Upper lobe of right lung (tissue), 1 donor: ENCODE results near the gene HSD17B13. TPM values are rescaled to one million over a fixed set of nuclear protein-coding genes. Genes with fewer than 3 reads are reported as not detected.

Experiments used
- ATAC-seq: fragments of 200-7000 bp; cut with Tn5 transposase; one replicate; pipeline ENCODE4 v1.9.1; 2020; ENCODE audit warnings: mild to moderate bottlenecking, moderate library complexity
- DNase-seq: peaks from one replicate; pipeline ENCODE4 v3.0.0-alpha.2; 2020
- H3K27ac ChIP-seq: fragments of 200-600 bp; one replicate; pipeline ENCODE4 v1.8.0; 2022
- H3K27me3 ChIP-seq: fragments of 200-600 bp; one replicate; pipeline ENCODE4 v1.8.0; 2022; ENCODE audit warnings: mild to moderate bottlenecking
- H3K36me3 ChIP-seq: fragments of 200-600 bp; one replicate; pipeline ENCODE4 v1.8.0; 2022
- H3K4me1 ChIP-seq: fragments of 200-600 bp; one replicate; pipeline ENCODE4 v1.8.0; 2022
- H3K4me3 ChIP-seq: fragments of 200-600 bp; one replicate; pipeline ENCODE4 v1.8.0; 2022; ENCODE audit warnings: mild to moderate bottlenecking
- H3K9me3 ChIP-seq: fragments of 200-600 bp; one replicate; pipeline ENCODE4 v1.8.0; 2022
- intact Hi-C: fragments of 100-400 bp; cut with DNase I; formaldehyde crosslinking; loops from one replicate; pipeline ENCODE4 v1.11.0; 2022
- long read RNA-seq: library from polyadenylated mRNA; unstranded; transcript quantifications from one replicate; pipeline ENCODE4 v2.0.0, GENCODE V29; 2021
- total RNA-seq: library from RNA; stranded (reverse); fragmentation: NEBNext Ultra II Directional; extraction: Animal tissue kit (Norgen Biotek cat#: 25700); gene quantifications from one replicate; pipeline ENCODE4 v1.2.1, GENCODE V29; 2021
- TF ChIP-seq, protein P1 (sequence below): fragments of 200-600 bp; IDR thresholded peaks from one replicate; pipeline ENCODE4 v1.8.0; 2022; ENCODE audit warnings: antibody characterized with exemption
- donor health status: DM: no; HTN: yes; CAD: no; lungs with severe emphysema.

HSD17B13 gene, protein sequence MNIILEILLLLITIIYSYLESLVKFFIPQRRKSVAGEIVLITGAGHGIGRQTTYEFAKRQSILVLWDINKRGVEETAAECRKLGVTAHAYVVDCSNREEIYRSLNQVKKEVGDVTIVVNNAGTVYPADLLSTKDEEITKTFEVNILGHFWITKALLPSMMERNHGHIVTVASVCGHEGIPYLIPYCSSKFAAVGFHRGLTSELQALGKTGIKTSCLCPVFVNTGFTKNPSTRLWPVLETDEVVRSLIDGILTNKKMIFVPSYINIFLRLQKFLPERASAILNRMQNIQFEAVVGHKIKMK
- 1.7 TPM for total RNA-seq
- long read RNA-seq, partial matches to known transcripts = 0 of 1 reads
- long read RNA-seq, other reads (novel, unspliced or antisense) = 0 of 1 reads

GRCh38 chr4:87322754-87323153, at the start of gene HSD17B13:
Gene HSD17B13, minus strand, starts transcription at chr4:87322882. Its CDS starts 41 bp downstream, at chr4:87322841.
- DNase-seq (no peak), ATAC-seq (no peak)
- no peaks in the 10 kb centered on the region for H3K27me3 ChIP-seq
- no peak within 1 kb of the TSS for H3K4me3 ChIP-seq
- TF ChIP-seq, protein P1, sequence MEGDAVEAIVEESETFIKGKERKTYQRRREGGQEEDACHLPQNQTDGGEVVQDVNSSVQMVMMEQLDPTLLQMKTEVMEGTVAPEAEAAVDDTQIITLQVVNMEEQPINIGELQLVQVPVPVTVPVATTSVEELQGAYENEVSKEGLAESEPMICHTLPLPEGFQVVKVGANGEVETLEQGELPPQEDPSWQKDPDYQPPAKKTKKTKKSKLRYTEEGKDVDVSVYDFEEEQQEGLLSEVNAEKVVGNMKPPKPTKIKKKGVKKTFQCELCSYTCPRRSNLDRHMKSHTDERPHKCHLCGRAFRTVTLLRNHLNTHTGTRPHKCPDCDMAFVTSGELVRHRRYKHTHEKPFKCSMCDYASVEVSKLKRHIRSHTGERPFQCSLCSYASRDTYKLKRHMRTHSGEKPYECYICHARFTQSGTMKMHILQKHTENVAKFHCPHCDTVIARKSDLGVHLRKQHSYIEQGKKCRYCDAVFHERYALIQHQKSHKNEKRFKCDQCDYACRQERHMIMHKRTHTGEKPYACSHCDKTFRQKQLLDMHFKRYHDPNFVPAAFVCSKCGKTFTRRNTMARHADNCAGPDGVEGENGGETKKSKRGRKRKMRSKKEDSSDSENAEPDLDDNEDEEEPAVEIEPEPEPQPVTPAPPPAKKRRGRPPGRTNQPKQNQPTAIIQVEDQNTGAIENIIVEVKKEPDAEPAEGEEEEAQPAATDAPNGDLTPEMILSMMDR = no peak
- intact Hi-C loops = no loop called here
- H3K27ac ChIP-seq = no peak within 1 kb of the TSS
- H3K9me3 ChIP-seq = no peaks in the 10 kb centered on the region
- H3K4me1 ChIP-seq = no peaks in the 10 kb centered on the region
- H3K36me3 ChIP-seq = no peaks in the 10 kb centered on the region

- DNase-seq (no peak), ATAC-seq (no peak)
- peaks cover 94% of the 10 kb centered on the region for H3K36me3 ChIP-seq
- H3K9me3 ChIP-seq = no peaks in the 10 kb centered on the region
- TF ChIP-seq, protein P1 = no peak
- peaks cover 5% of the 10 kb centered on the region for H3K4me1 ChIP-seq
- H3K27me3 ChIP-seq = no peaks in the 10 kb centered on the region
- H3K27ac ChIP-seq = no peak overlapping the region
- no peak overlapping the region for H3K4me3 ChIP-seq
- intact Hi-C loops = loop anchor here (10.0 kb wide), 1 partner anchor 95 kb away; no protein-coding TSS in a partner anchor
Observed at GRCh38 chr4:87370068-87370467, 47.4 kb upstream of the HSD17B13 start.

GRCh38 chr4:87366521-87367162, 44.0 kb upstream of the HSD17B13 start:
- Histone ChIP-seq H3K27me3 (no peaks in the 10 kb centered on the region), H3K4me1 (peaks cover 5% of the 10 kb centered on the region), H3K36me3 (peaks cover 98% of the 10 kb centered on the region), H3K27ac (no peak overlapping the region), H3K4me3 (no peak overlapping the region), H3K9me3 (no peaks in the 10 kb centered on the region)
- no peak for DNase-seq
- ATAC-seq = no peak
- TF ChIP-seq, protein P1 = no peak
- intact Hi-C loops = no loop called here

DNA sequence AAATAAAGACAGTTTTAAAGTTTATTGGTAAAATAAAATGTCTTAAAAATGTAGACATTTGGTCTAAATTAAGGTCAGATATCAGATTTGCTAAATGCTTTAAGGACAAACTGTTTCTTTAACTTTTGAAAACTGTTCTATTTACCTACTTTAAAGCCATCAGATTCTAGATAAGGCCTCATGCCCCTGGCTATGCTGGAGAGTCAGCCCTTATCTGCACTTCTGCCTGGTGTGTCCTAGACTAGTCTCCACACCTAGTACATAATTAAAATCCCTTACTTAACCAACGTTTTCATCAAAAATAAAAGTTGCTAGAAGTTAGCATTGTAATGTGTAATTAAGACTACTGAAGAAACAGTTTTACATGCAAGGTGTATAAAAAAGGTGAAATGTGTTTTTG, 42.7 kb upstream of the HSD17B13 start:
- DNase-seq = no peak
- Histone ChIP-seq H3K36me3 (peaks cover 98% of the 10 kb centered on the region), H3K27me3 (no peaks in the 10 kb centered on the region), H3K27ac (no peak overlapping the region), H3K4me1 (peaks cover 5% of the 10 kb centered on the region), H3K4me3 (no peak overlapping the region), H3K9me3 (no peaks in the 10 kb centered on the region)
- intact Hi-C loops = no loop called here
- TF ChIP-seq, protein P1 = no peak
- ATAC-seq = no peak

DNA sequence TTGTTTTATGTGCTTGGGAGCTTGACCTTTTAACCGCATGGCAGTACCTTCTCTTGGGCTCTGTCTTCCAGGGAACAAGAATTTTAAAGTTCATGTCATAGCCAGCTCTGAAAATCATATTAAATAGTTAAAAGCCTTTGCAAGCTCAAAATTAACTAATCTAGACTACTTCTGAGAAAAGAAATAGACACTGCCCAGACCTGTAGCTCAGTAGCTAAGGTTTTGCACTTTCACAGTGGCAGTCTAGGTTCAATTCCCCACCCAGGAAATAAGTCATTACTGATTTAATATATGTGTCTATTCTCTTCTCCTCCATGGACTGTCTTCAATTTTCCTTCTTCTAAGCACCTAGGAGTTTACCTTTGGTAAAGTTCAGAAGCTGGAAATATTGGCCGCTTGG, 40.9 kb upstream of the HSD17B13 start:
- intact Hi-C loops = no loop called here

More for the DNA sequence above, 40.9 kb upstream of the HSD17B13 start:
- Histone ChIP-seq H3K36me3 (peaks cover 94% of the 10 kb centered on the region), H3K9me3 (no peaks in the 10 kb centered on the region), H3K4me1 (no peaks in the 10 kb centered on the region), H3K27ac (no peak overlapping the region), H3K27me3 (no peaks in the 10 kb centered on the region), H3K4me3 (no peak overlapping the region)
- ATAC-seq (no peak), DNase-seq (no peak)
- TF ChIP-seq, protein P1 = no peak
